CD4-positive, alpha-beta T cell (primary cell): ENCODE results near the gene DCLK1. TPM values are rescaled to one million over a fixed set of nuclear protein-coding genes. Genes with fewer than 3 reads are reported as not detected.

Source experiments
- ATAC-seq: fragments of 200-7000 bp; cut with Tn5 transposase; one replicate; pipeline ENCODE4 v1.10.0; 2022; ENCODE audit warnings: mild to moderate bottlenecking; ENCODE audit not compliant: poor library complexity
- CTCF ChIA-PET: fragments of 350-600 bp; sonication (Branson Sonifier 250); formaldehyde crosslinking; loops from one replicate; lab custom pipeline; 2021; ENCODE audit warnings: antibody characterized with exemption, inconsistent platforms; lab: Charles Lee
- POLR2A ChIA-PET: fragments of 350-600 bp; sonication (Branson Sonifier 250); formaldehyde crosslinking; loops from one replicate; lab custom pipeline; 2021; ENCODE audit warnings: antibody characterized with exemption, inconsistent platforms; lab: Charles Lee
- DNase-seq, 14 experiments: peaks; one replicate each; pipeline ENCODE4 v3.0.0-alpha.2; 2013 to 2020; ENCODE audit warnings: mixed read lengths in 2 of 14
- H3K27ac ChIP-seq, 2 donors: one replicate each; pipeline versions ENCODE4 v1.5.1 to v1.7.0; 2013; ENCODE audit warnings: low read length in 2 of 2, low read depth in 1 of 2, mild to moderate bottlenecking in 1 of 2
- H3K27me3 ChIP-seq, 2 experiments: 1 replicate in 1 of 2; 2 replicates in 1 of 2; pipeline versions ENCODE4 v1.6.1 to v1.7.0; 2013; ENCODE audit warnings: low read length in 2 of 2, control low read depth in 1 of 2, mild to moderate bottlenecking in 1 of 2, moderate library complexity in 1 of 2; ENCODE audit not compliant: insufficient read depth in 2 of 2, control insufficient read depth in 1 of 2
- H3K36me3 ChIP-seq: one replicate; pipeline ENCODE4 v1.6.1; 2013; ENCODE audit warnings: low read length, control low read depth; ENCODE audit not compliant: insufficient read depth
- H3K4me1 ChIP-seq: one replicate; pipeline ENCODE4 v1.6.1; 2013; ENCODE audit warnings: low read length, control low read depth; ENCODE audit not compliant: insufficient read depth
- H3K4me3 ChIP-seq: one replicate; pipeline ENCODE4 v1.5.1; 2013; ENCODE audit warnings: mild to moderate bottlenecking, low read length, moderate library complexity
- H3K9me3 ChIP-seq, 2 experiments: 1 replicate in 1 of 2; 2 replicates in 1 of 2; pipeline versions ENCODE4 v1.6.1 to v1.7.0; 2013; ENCODE audit warnings: low read length in 2 of 2, mild to moderate bottlenecking in 2 of 2, control low read depth in 1 of 2, moderate library complexity in 1 of 2; ENCODE audit not compliant: control insufficient read depth in 1 of 2, insufficient read depth in 1 of 2
- H3K27ac Mint-ChIP-seq: one replicate; pipeline ENCODE4 v1.8.0; 2020; ENCODE audit warnings: mixed read lengths
- H3K27me3 Mint-ChIP-seq: one replicate; pipeline ENCODE4 v1.8.0; 2021; ENCODE audit warnings: mixed read lengths
- H3K36me3 Mint-ChIP-seq: one replicate; pipeline ENCODE4 v1.8.0; 2021; ENCODE audit warnings: low read depth, mixed read lengths
- H3K4me1 Mint-ChIP-seq: one replicate; pipeline ENCODE4 v1.8.0; 2021; ENCODE audit warnings: low read depth, mixed read lengths
- H3K4me3 Mint-ChIP-seq: one replicate; pipeline ENCODE4 v1.8.0; 2020; ENCODE audit warnings: mild to moderate bottlenecking, mixed read lengths
- H3K9me3 Mint-ChIP-seq: one replicate; pipeline ENCODE4 v1.8.0; 2020; ENCODE audit warnings: mixed read lengths
- intact Hi-C, 2 experiments: fragments of 100-400 bp; cut with DNase I in 1 of 2; cut with micrococcal nuclease in 1 of 2; formaldehyde crosslinking; loops; one replicate each; pipeline versions ENCODE4 v1.15.1 to v1.9.0; 2023 to 2025; cut with DNase I, micrococcal nuclease
- total RNA-seq, 174 experiments: library from RNA in 2 of 174; stranded (reverse) in 2 of 174; gene quantifications; one replicate each; pipeline ENCODE4 v1.2.3 and lab custom pipeline; 2021 to 2026
- TF ChIP-seq, protein P1 (sequence below): fragments of 200-600 bp; IDR thresholded peaks from one replicate; pipeline ENCODE4 v1.8.0; 2022; ENCODE audit warnings: antibody characterized with exemption, mild to moderate bottlenecking

The DCLK1 gene
- total RNA-seq, 2 experiments from 2014 or later = not detected

DNA sequence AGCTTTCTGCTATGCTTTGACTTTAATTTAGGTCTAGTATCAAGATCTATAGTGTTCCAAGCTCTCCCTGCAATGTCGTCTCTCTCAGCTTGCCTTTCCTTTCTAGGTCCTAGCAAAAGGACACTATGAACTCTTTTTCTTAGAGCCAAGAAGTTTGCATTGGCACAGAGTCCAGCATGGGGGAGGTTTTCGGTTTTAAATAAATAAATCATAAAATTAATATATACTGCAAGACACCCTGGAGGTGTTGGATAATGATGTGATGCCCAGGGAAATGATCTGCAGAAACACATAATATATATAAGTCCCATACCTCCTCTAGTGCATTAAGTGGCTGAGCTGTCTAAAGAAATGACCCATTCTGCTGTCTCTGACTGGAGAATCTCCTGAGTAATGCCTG, 338.3 kb downstream of the DCLK1 start:
- Mint-ChIP-seq H3K9me3 (no peaks in the 10 kb centered on the region), H3K36me3 (no peaks in the 10 kb centered on the region), H3K4me1 (no peaks in the 10 kb centered on the region), H3K27me3 (peaks cover 4% of the 10 kb centered on the region), H3K4me3 (no peak overlapping the region), H3K27ac (no peak overlapping the region)
- POLR2A ChIA-PET = no interaction called here
- Histone ChIP-seq H3K36me3 (no peaks in the 10 kb centered on the region), H3K4me1 (no peaks in the 10 kb centered on the region), H3K27ac (no peak overlapping the region), H3K4me3 (no peak overlapping the region), H3K27me3 (no peaks in the 10 kb centered on the region), H3K9me3 (no peaks in the 10 kb centered on the region)
- intact Hi-C loops = no loop called here
- no peak for ATAC-seq
- no peak for DNase-seq
- CTCF ChIA-PET = no interaction called here
- TF ChIP-seq, protein P1, sequence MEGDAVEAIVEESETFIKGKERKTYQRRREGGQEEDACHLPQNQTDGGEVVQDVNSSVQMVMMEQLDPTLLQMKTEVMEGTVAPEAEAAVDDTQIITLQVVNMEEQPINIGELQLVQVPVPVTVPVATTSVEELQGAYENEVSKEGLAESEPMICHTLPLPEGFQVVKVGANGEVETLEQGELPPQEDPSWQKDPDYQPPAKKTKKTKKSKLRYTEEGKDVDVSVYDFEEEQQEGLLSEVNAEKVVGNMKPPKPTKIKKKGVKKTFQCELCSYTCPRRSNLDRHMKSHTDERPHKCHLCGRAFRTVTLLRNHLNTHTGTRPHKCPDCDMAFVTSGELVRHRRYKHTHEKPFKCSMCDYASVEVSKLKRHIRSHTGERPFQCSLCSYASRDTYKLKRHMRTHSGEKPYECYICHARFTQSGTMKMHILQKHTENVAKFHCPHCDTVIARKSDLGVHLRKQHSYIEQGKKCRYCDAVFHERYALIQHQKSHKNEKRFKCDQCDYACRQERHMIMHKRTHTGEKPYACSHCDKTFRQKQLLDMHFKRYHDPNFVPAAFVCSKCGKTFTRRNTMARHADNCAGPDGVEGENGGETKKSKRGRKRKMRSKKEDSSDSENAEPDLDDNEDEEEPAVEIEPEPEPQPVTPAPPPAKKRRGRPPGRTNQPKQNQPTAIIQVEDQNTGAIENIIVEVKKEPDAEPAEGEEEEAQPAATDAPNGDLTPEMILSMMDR = no peak

GRCh38 chr13:35792021-35792420, 339.2 kb downstream of the DCLK1 start:
- no peaks in the 10 kb centered on the region for H3K27me3 ChIP-seq
- no peak overlapping the region for H3K27ac ChIP-seq
- H3K4me1 ChIP-seq = no peaks in the 10 kb centered on the region
- no peaks in the 10 kb centered on the region for H3K4me1 Mint-ChIP-seq
- POLR2A ChIA-PET = no interaction called here
- ATAC-seq = no peak
- H3K27me3 Mint-ChIP-seq = peaks cover 4% of the 10 kb centered on the region
- no peak overlapping the region for H3K27ac Mint-ChIP-seq
- H3K4me3 Mint-ChIP-seq = no peak overlapping the region
- H3K4me3 ChIP-seq = no peak overlapping the region
- H3K9me3 ChIP-seq = no peaks in the 10 kb centered on the region
- TF ChIP-seq, protein P1 = no peak
- CTCF ChIA-PET = no interaction called here
- intact Hi-C loops = no loop called here
- H3K36me3 Mint-ChIP-seq = no peaks in the 10 kb centered on the region
- no peaks in the 10 kb centered on the region for H3K36me3 ChIP-seq
- no peaks in the 10 kb centered on the region for H3K9me3 Mint-ChIP-seq
- no peak for DNase-seq

DNA sequence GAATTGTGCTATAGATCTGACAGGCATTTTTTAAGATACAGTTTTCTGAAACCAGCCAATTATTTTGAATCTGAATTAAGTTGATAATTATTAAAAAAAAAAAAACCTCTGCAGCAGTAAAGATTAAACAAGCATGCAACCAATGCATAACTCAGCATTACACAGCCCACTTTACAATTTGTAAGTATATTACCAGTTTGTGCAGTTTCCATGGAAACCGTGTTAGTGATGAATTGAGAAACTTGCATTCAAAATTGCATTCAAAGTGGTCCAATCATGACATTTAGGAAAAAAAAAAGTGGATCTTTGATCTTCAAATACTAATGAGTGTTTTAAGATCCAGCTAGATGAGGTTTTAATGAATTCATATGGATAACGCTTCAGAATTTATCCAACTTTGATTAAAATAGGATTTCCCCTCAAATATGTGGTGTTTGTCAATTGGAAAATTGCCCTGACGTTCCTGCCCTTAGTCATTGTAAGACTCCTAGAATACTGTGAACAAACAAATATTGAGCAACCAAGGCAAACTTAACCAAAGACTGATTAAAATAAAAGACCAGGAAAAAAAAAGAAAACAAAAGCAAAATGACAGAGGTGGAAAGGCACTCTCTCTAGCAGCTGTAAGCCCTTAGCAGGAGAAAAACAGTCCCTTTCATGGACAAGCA, 339.9 kb downstream of the DCLK1 start:
- Histone ChIP-seq H3K36me3 (no peaks in the 10 kb centered on the region), H3K9me3 (no peaks in the 10 kb centered on the region), H3K27me3 (no peaks in the 10 kb centered on the region), H3K4me1 (no peaks in the 10 kb centered on the region), H3K27ac (no peak overlapping the region), H3K4me3 (no peak overlapping the region)
- Mint-ChIP-seq H3K9me3 (no peaks in the 10 kb centered on the region), H3K27ac (no peak overlapping the region), H3K4me1 (no peaks in the 10 kb centered on the region), H3K27me3 (peaks cover 4% of the 10 kb centered on the region), H3K4me3 (no peak overlapping the region), H3K36me3 (no peaks in the 10 kb centered on the region)
- POLR2A ChIA-PET = no interaction called here
- CTCF ChIA-PET = no interaction called here
- TF ChIP-seq, protein P1 = no peak
- ATAC-seq (no peak), DNase-seq (no peak)
- intact Hi-C loops = no loop called here
